Effector memory CD8-positive, alpha-beta T cell (primary cell): ENCODE measurements around the gene GRK1.
"Not testable (repeated sequence)": the region's sequence is repeated elsewhere in the genome, so short reads cannot be mapped to it uniquely, and the experiment has no call there.

ENCODE experiments used
- ATAC-seq: fragments of 150-1000 bp; cut with Tn5 transposase; replicated peaks from 2 replicates; pipeline ENCODE4 v1.10.0; 2021; ENCODE audit warnings: mild to moderate bottlenecking, moderate library complexity
- DNase-seq, 3 experiments: peaks; one replicate each; pipeline ENCODE4 v3.0.0; 2021
- H3K27ac Mint-ChIP-seq, 2 donors: one replicate each; pipeline ENCODE4 v1.8.0; 2022; ENCODE audit warnings: mild to moderate bottlenecking in 2 of 2, mixed read lengths in 2 of 2, moderate library complexity in 2 of 2
- H3K27me3 Mint-ChIP-seq, 2 donors: one replicate each; pipeline ENCODE4 v1.8.0; 2022; ENCODE audit warnings: mixed read lengths in 2 of 2
- H3K36me3 Mint-ChIP-seq: one replicate; pipeline ENCODE4 v1.8.0; 2022; ENCODE audit warnings: mild to moderate bottlenecking, moderate library complexity, mixed read lengths; ENCODE audit not compliant: insufficient read depth
- H3K4me1 Mint-ChIP-seq, 2 donors: one replicate each; pipeline ENCODE4 v1.8.0; 2022; ENCODE audit warnings: low read depth in 2 of 2, mixed read lengths in 2 of 2
- H3K4me3 Mint-ChIP-seq, 2 donors: one replicate each; pipeline ENCODE4 v1.8.0; 2022; ENCODE audit warnings: mild to moderate bottlenecking in 2 of 2, mixed read lengths in 2 of 2, moderate library complexity in 2 of 2
- H3K9me3 Mint-ChIP-seq, 2 donors: one replicate each; pipeline ENCODE4 v1.8.0; 2022; ENCODE audit warnings: mixed read lengths in 2 of 2

Gene GRK1

GRCh38 chr13:113736258-113736731, 69.3 kb downstream of the GRK1 start:
- Mint-ChIP-seq H3K27me3 (peaks cover 15 to 33% of the 10 kb centered on the region in 2 donors), H3K9me3 (no peaks in the 10 kb centered on the region), H3K27ac (peak overlapping the region in 1 of 2 donors; percentile 29), H3K36me3 (peaks cover 2% of the 10 kb centered on the region), H3K4me3 (no peak overlapping the region), H3K4me1 (peaks cover 0 to 5% of the 10 kb centered on the region in 2 donors)
- DNase-seq (no peak), ATAC-seq (no peak)

- H3K27me3 Mint-ChIP-seq = peaks cover 15 to 42% of the 10 kb centered on the region in 2 donors
- DNase-seq (no peak), ATAC-seq (no peak)
- H3K27ac Mint-ChIP-seq = no peak overlapping the region
- no peaks in the 10 kb centered on the region for H3K9me3 Mint-ChIP-seq
- H3K36me3 Mint-ChIP-seq = no peaks in the 10 kb centered on the region
- H3K4me1 Mint-ChIP-seq = peaks cover 0 to 15% of the 10 kb centered on the region in 2 donors
- H3K4me3 Mint-ChIP-seq = no peak overlapping the region
Measured at GRCh38 chr13:113737803-113738202, 70.8 kb downstream of the GRK1 start.

- peaks cover 3% of the 10 kb centered on the region for H3K36me3 Mint-ChIP-seq
- H3K27me3 Mint-ChIP-seq = peaks cover 23 to 55% of the 10 kb centered on the region in 2 donors
- H3K27ac Mint-ChIP-seq = no peak overlapping the region
- no peaks in the 10 kb centered on the region for H3K9me3 Mint-ChIP-seq
- no peak overlapping the region for H3K4me3 Mint-ChIP-seq
- H3K4me1 Mint-ChIP-seq = peaks cover 0 to 15% of the 10 kb centered on the region in 2 donors
- ATAC-seq (no peak), DNase-seq (no peak)
Measured at GRCh38 chr13:113739527-113740285, 72.7 kb downstream of the GRK1 start.

- DNase-seq (no peak), ATAC-seq (no peak)
- H3K4me3 Mint-ChIP-seq = no peak overlapping the region
- no peaks in the 10 kb centered on the region for H3K9me3 Mint-ChIP-seq
- H3K4me1 Mint-ChIP-seq = peaks cover 0 to 17% of the 10 kb centered on the region in 2 donors
- peaks cover 4% of the 10 kb centered on the region for H3K36me3 Mint-ChIP-seq
- peaks cover 27 to 60% of the 10 kb centered on the region in 2 donors for H3K27me3 Mint-ChIP-seq
- no peak overlapping the region for H3K27ac Mint-ChIP-seq
Measured at GRCh38 chr13:113740286-113740556, 73.2 kb downstream of the GRK1 start.

GRCh38 chr13:113740661-113741060, 73.6 kb downstream of the GRK1 start:
- H3K27ac Mint-ChIP-seq = no peak overlapping the region
- ATAC-seq = no peak

GRCh38 chr13:113741191-113741668, 74.2 kb downstream of the GRK1 start:
- peaks cover 27 to 69% of the 10 kb centered on the region in 2 donors for H3K27me3 Mint-ChIP-seq
- H3K4me1 Mint-ChIP-seq = peaks cover 0 to 17% of the 10 kb centered on the region in 2 donors
- H3K36me3 Mint-ChIP-seq = peaks cover 4% of the 10 kb centered on the region
- H3K4me3 Mint-ChIP-seq = peak overlapping the region in 1 of 2 donors; percentile 19
- peak; percentile 14 for ATAC-seq
- no peaks in the 10 kb centered on the region for H3K9me3 Mint-ChIP-seq
- no peak for DNase-seq
- H3K27ac Mint-ChIP-seq = no peak overlapping the region

More at GRCh38 chr13:113740661-113741060, 73.6 kb downstream of the GRK1 start:
- H3K4me3 Mint-ChIP-seq = peak overlapping the region in 1 of 2 donors; percentile 29
- H3K27me3 Mint-ChIP-seq = peaks cover 27 to 64% of the 10 kb centered on the region in 2 donors
- no peaks in the 10 kb centered on the region for H3K9me3 Mint-ChIP-seq
- DNase-seq = no peak
- H3K36me3 Mint-ChIP-seq = peaks cover 4% of the 10 kb centered on the region
- H3K4me1 Mint-ChIP-seq = peaks cover 0 to 17% of the 10 kb centered on the region in 2 donors

- H3K27ac Mint-ChIP-seq = no peak overlapping the region
- peaks cover 0 to 17% of the 10 kb centered on the region in 2 donors for H3K4me1 Mint-ChIP-seq
- peaks cover 27 to 70% of the 10 kb centered on the region in 2 donors for H3K27me3 Mint-ChIP-seq
- DNase-seq (no peak), ATAC-seq (peak; percentile 68)
- H3K9me3 Mint-ChIP-seq = no peaks in the 10 kb centered on the region
- peaks cover 4% of the 10 kb centered on the region for H3K36me3 Mint-ChIP-seq
- H3K4me3 Mint-ChIP-seq = peak overlapping the region in 1 of 2 donors; percentile 40
Measured at GRCh38 chr13:113742000-113742441, 75.0 kb downstream of the GRK1 start.

- Mint-ChIP-seq H3K36me3 (peaks cover 4% of the 10 kb centered on the region), H3K4me1 (peaks cover 0 to 17% of the 10 kb centered on the region in 2 donors), H3K4me3 (peak overlapping the region in 1 of 2 donors; percentile 40), H3K27me3 (peaks cover 27 to 67% of the 10 kb centered on the region in 2 donors), H3K9me3 (no peaks in the 10 kb centered on the region), H3K27ac (no peak overlapping the region)
- DNase-seq (no peak), ATAC-seq (no peak)
Measured at GRCh38 chr13:113742445-113743120, 75.6 kb downstream of the GRK1 start.

GRCh38 chr13:113743366-113744195, 76.6 kb downstream of the GRK1 start:
- H3K27ac Mint-ChIP-seq = no peak overlapping the region
- no peak overlapping the region for H3K4me3 Mint-ChIP-seq
- peaks cover 27 to 60% of the 10 kb centered on the region in 2 donors for H3K27me3 Mint-ChIP-seq
- H3K4me1 Mint-ChIP-seq = peaks cover 0 to 17% of the 10 kb centered on the region in 2 donors
- DNase-seq (no peak), ATAC-seq (no peak)
- H3K9me3 Mint-ChIP-seq = no peaks in the 10 kb centered on the region
- H3K36me3 Mint-ChIP-seq = peaks cover 4% of the 10 kb centered on the region

- Mint-ChIP-seq H3K4me3 (no peak overlapping the region), H3K27ac (peak overlapping the region in 1 of 2 donors; percentile 36), H3K9me3 (no peaks in the 10 kb centered on the region), H3K36me3 (peaks cover 4% of the 10 kb centered on the region), H3K4me1 (peaks cover 0 to 17% of the 10 kb centered on the region in 2 donors), H3K27me3 (peaks cover 25 to 56% of the 10 kb centered on the region in 2 donors)
- DNase-seq (no peak), ATAC-seq (no peak)
Measured at GRCh38 chr13:113744197-113745000, 77.4 kb downstream of the GRK1 start.

- ATAC-seq (no peak), DNase-seq (no peak)
- Mint-ChIP-seq H3K27me3 (peaks cover 19 to 49% of the 10 kb centered on the region in 2 donors), H3K4me3 (no peak overlapping the region), H3K36me3 (peaks cover 4% of the 10 kb centered on the region), H3K27ac (peak overlapping the region in 1 of 2 donors; percentile 36), H3K4me1 (peaks cover 0 to 17% of the 10 kb centered on the region in 2 donors), H3K9me3 (no peaks in the 10 kb centered on the region)
Measured at GRCh38 chr13:113745059-113745458, 78.0 kb downstream of the GRK1 start.

GRCh38 chr13:113745500-113746142, 78.6 kb downstream of the GRK1 start:
- peaks cover 17 to 44% of the 10 kb centered on the region in 2 donors for H3K27me3 Mint-ChIP-seq
- H3K9me3 Mint-ChIP-seq, H3K36me3 Mint-ChIP-seq, H3K27ac Mint-ChIP-seq, DNase-seq, ATAC-seq, H3K4me3 Mint-ChIP-seq: not testable (repeated sequence)
- peaks cover 0 to 18% of the 10 kb centered on the region in 2 donors for H3K4me1 Mint-ChIP-seq
